NCI-H526 (cell line): Measurements from ENCODE around the gene EVA1A.

Experiments used
- DNase-seq, 2 experiments: peaks; one replicate each; lab custom pipeline; 2025; lab: John Stamatoyannopoulos, UW

EVA1A gene

GRCh38 chr2:75560768-75561565, at the start of gene EVA1A:
EVA1A (minus strand) TSS chr2:75560939; CDS start chr2:75518140, 42,799 bp downstream.
- peak in 1 of 2 experiments; percentile 60 for DNase-seq

- no peak for DNase-seq
These were observed 49.3 kb upstream of the EVA1A start for GRCh38 chr2:75609937-75610508.

GRCh38 chr2:75609334-75609689, 48.6 kb upstream of the EVA1A start:
- DNase-seq: no peak

- DNase-seq: peak; percentile 25 to 81
These were observed 48.1 kb upstream of the EVA1A start for GRCh38 chr2:75608684-75609333.

GRCh38 chr2:75607988-75608683, 47.4 kb upstream of the EVA1A start:
- DNase-seq: peak; percentile 20 to 55

GRCh38 chr2:75607400-75607798, 46.7 kb upstream of the EVA1A start:
- no peak for DNase-seq

- no peak for DNase-seq
These were observed 46.1 kb upstream of the EVA1A start for GRCh38 chr2:75606761-75607399.

- peak; percentile 22 to 67 for DNase-seq
These were observed 45.2 kb upstream of the EVA1A start for GRCh38 chr2:75605770-75606529.

GRCh38 chr2:75604484-75604883, 43.7 kb upstream of the EVA1A start:
- DNase-seq: no peak

GRCh38 chr2:75603477-75603876, 42.7 kb upstream of the EVA1A start:
- DNase-seq: no peak

- no peak for DNase-seq
These were observed 42.1 kb upstream of the EVA1A start for GRCh38 chr2:75602724-75603342.

GRCh38 chr2:75600461-75601011, 39.8 kb upstream of the EVA1A start:
- no peak for DNase-seq

GRCh38 chr2:75598589-75599155, 37.9 kb upstream of the EVA1A start:
- no peak for DNase-seq

GRCh38 chr2:75597949-75598348, 37.2 kb upstream of the EVA1A start:
- DNase-seq: no peak

GRCh38 chr2:75596784-75597183, 36.0 kb upstream of the EVA1A start:
- DNase-seq: no peak

- no peak for DNase-seq
These were observed 35.0 kb upstream of the EVA1A start for GRCh38 chr2:75595541-75596395.

GRCh38 chr2:75594596-75594995, 33.9 kb upstream of the EVA1A start:
- DNase-seq: no peak

GRCh38 chr2:75592888-75593287, 32.1 kb upstream of the EVA1A start:
- DNase-seq: no peak

- DNase-seq: peak; percentile 89 to 91
These were observed 31.3 kb upstream of the EVA1A start for GRCh38 chr2:75592030-75592429.
